DOHH2 (cell line): ENCODE results near the gene HUWE1.

Experiments
- CTCF ChIP-seq: fragments of 200-600 bp; sonication (generic); IDR thresholded peaks from one replicate; pipeline ENCODE4 v1.5.1; 2014; ENCODE audit warnings: antibody characterized with exemption, mild to moderate bottlenecking, low read depth, low read length; ENCODE audit not compliant: poor library complexity, severe bottlenecking
- EZH2phosphoT487 ChIP-seq: fragments of 200-600 bp; sonication (generic); IDR thresholded peaks from 2 replicates; pipeline ENCODE4 v1.6.1; 2017; ENCODE audit warnings: borderline replicate concordance, mild to moderate bottlenecking, antibody characterized with exemption, low read length, moderate library complexity, mixed read lengths

GRCh38 chrX:53717205-53717604, 30.7 kb upstream of the HUWE1 start:
- no peak for TF ChIP-seq CTCF
- TF ChIP-seq EZH2phosphoT487 = no peak
